Measurements from ENCODE around the gene PPP3CA.

Gene PPP3CA

DNA sequence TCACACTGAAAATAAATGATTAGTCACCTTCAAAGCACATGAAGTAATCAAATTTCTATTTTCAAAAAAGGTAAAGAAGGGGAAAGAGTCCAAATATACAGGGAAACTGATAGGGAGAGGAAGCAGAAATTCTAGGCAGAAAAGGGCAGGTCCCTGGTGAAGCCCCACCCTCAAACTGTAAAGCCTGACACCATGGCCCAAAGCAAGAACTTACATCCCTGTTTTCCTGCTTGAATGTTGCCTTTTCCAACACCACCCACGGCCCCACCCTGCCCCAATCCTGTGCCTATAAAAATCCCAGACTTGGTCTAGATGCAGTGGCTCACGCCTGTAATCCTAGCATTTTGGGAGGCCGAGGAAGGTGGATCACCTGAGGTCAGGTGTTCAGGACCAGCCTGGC, 361.8 kb downstream of the PPP3CA start:
- no peak for DNase-seq

DNA sequence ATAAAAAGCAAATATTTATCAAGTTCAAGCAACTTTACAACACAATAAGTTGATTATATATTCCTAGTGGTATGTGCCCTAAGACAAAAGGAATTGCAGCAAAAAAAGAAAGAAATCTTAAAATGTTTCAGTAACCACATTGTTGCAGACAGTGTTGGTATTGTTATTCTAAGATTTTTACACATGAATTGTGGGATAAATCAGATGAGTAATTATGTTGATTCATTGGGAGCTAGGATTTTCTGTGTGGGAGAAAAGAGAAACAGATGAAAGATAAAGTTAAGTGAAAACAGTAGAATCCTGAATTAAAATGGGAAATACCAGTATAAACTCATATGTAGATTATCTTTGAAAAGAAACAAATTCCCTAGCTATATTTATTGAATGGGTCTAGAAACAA, 362.4 kb downstream of the PPP3CA start:
- DNase-seq: peak; percentile 81

- DNase-seq: peak; percentile 33
Observed at GRCh38 chr4:100983426-100983825, 363.9 kb downstream of the PPP3CA start.

- DNase-seq: no peak
Observed at GRCh38 chr4:100982345-100982744, 365.0 kb downstream of the PPP3CA start.

DNA sequence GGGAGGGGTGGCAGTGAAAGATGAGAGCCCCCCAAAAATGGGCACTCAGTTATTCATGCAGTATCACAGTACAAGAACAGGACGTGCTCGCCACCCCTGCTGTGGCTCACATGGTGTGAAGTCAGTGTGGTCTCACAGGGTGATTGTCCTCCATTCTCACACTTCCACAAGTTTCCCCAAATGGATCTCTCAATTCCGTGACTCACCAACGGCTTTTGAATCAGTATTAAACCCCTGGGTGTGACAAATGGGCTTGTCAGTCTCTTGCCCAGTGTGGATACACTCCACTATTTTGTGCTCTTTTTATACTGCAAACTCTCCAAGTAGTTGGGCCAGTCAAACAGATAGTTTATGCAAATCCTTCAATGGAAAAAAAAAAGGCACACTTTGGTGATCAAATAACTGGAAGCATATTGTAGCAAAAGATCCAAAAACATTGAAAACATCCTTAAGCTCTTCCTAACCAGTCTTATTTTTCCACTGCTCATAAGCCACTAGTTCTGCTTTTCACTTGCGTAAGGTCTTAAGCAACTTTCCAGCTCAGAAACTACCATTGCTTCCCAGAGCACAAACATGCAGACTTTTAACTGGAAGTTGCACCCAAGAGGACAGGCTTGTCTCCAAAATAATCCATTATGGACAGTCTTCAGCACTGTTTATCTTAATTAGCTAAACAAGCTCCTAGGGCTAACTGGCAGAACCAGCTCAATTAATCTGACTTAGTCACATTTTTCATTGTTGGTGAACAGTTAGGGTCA, 365.7 kb downstream of the PPP3CA start:
- peak; percentile 38 for DNase-seq

DNA sequence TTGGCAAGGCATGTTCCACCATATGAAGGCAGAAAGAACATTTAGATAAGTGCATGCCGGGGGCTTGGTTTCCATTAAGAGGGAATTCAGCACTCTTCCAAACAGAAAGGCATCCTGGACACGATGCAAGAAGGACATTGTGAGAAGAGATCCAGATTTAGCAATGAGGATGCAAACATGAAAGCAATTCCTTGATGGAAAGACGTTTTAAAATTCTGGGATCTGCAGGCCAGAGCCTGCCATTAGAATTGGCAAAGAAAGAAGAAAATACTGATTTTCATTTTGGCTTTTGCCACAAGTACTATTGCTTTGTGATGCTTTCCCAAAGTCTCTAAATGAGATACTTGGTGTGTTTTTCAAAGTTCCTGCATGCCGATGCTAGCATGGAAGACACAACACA, 367.6 kb downstream of the PPP3CA start:
- no peak for DNase-seq

- DNase-seq: no peak
Observed at GRCh38 chr4:100977746-100978397, 369.5 kb downstream of the PPP3CA start.

GRCh38 chr4:100977274-100977673, 370.1 kb downstream of the PPP3CA start:
- no peak for DNase-seq

Measured in fibroblast of skin of right quadriceps (primary cell).